ENCODE measurements around the gene PRKCA. TPM values are rescaled to one million over a fixed set of nuclear protein-coding genes. Genes with fewer than 3 reads are reported as not detected.
A peak's percentile ranks its signal among the peaks of the same experiment; 100 is the strongest.

The PRKCA gene
- total and polyA plus RNA-seq, 2 of the 13 experiments (the other 11 are each of a cell fraction or from before 2014, with no cell fraction given): 18.5 to 21.5 TPM

DNA sequence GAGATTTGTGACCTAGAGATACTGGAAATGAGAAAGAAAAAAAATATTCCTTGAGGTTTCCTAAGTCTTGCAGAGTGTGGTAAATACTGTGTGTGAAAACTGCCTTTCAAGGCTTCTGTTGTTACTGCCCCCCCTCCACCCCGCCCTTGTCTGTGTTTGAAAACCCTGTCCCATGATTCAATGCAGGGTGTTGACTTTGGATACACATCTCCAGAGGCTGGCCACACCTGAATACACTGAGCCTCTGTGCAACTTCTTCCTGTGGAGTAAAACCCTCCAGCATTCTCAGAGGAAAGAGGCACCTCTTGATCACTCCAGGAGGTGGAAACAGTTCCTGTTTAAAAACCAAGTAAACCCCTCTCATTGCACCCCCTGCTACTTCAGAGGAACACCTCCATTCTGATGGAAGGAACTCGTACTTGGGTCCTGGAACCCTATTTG lies 409.5 kb downstream of the PRKCA start (continued):
- TF ChIP-seq ZHX2 (IDR thresholded peaks at IDR 0.05; ENCODE audit: low read depth) (no peak), ZHX2 (CRISPR knock-in tag; IDR thresholded peaks at IDR 0.05; ENCODE audit: borderline replicate concordance) (no peak), TGIF2 (CRISPR knock-in tag; IDR thresholded peaks at IDR 0.05) (0 out of 2 replicates have a peak, but pooled peaks have one; percentile 18), AHR (CRISPR knock-in tag; IDR thresholded peaks at IDR 0.05) (no peak), SOX5 (CRISPR knock-in tag; IDR thresholded peaks at IDR 0.05; ENCODE audit: borderline replicate concordance) (peak; percentile 47; the same call in 1 of the 2 replicates), ZNF143 (CRISPR knock-in tag; IDR thresholded peaks at IDR 0.05) (peak; percentile 75), ZNF460 (CRISPR knock-in tag; IDR thresholded peaks at IDR 0.05; ENCODE audit: borderline replicate concordance) (no peak), SAP130 (CRISPR knock-in tag; IDR thresholded peaks at IDR 0.05; ENCODE audit: low read depth) (peak; percentile 38; the same call in 1 of the 2 replicates), FOXA1 (IDR thresholded peaks at IDR 0.05) (no peak), FOXA1 (CRISPR knock-in tag; IDR thresholded peaks at IDR 0.05) (peak; percentile 82), ZNF501 (CRISPR knock-in tag; IDR thresholded peaks at IDR 0.05) (peak; percentile 57; the same call in 1 of the 2 replicates), FOXP1 (IDR thresholded peaks at IDR 0.05) (no peak), FOXP1 (CRISPR knock-in tag; IDR thresholded peaks at IDR 0.05) (peak; percentile 57), CENPBD1 (CRISPR knock-in tag; IDR thresholded peaks at IDR 0.05; ENCODE audit: borderline replicate concordance, low read depth) (no peak), CHD2 (IDR thresholded peaks at IDR 0.05; ENCODE audit: low read depth, low read length) (no peak), ZNF335 (CRISPR knock-in tag; IDR thresholded peaks at IDR 0.05) (0 out of 2 replicates have a peak, but pooled peaks have one; percentile 5)
- TF ChIP-seq, protein P1, sequence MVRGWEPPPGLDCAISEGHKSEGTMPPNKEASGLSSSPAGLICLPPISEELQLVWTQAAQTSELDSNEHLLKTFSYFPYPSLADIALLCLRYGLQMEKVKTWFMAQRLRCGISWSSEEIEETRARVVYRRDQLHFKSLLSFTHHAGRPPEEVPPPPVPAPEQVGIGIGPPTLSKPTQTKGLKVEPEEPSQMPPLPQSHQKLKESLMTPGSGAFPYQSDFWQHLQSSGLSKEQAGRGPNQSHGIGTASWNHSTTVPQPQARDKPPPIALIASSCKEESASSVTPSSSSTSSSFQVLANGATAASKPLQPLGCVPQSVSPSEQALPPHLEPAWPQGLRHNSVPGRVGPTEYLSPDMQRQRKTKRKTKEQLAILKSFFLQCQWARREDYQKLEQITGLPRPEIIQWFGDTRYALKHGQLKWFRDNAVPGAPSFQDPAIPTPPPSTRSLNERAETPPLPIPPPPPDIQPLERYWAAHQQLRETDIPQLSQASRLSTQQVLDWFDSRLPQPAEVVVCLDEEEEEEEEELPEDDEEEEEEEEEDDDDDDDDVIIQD (CRISPR knock-in tag; IDR thresholded peaks at IDR 0.05; ENCODE audit: low read depth): peak; percentile 59; the same call in 1 of the 2 replicates
- TF ChIP-seq, protein P2, sequence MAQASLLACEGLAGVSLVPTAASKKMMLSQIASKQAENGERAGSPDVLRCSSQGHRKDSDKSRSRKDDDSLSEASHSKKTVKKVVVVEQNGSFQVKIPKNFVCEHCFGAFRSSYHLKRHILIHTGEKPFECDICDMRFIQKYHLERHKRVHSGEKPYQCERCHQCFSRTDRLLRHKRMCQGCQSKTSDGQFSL (CRISPR knock-in tag; IDR thresholded peaks at IDR 0.05): peak; percentile 53; the same call in 1 of the 2 replicates
- TF ChIP-seq, protein P3, sequence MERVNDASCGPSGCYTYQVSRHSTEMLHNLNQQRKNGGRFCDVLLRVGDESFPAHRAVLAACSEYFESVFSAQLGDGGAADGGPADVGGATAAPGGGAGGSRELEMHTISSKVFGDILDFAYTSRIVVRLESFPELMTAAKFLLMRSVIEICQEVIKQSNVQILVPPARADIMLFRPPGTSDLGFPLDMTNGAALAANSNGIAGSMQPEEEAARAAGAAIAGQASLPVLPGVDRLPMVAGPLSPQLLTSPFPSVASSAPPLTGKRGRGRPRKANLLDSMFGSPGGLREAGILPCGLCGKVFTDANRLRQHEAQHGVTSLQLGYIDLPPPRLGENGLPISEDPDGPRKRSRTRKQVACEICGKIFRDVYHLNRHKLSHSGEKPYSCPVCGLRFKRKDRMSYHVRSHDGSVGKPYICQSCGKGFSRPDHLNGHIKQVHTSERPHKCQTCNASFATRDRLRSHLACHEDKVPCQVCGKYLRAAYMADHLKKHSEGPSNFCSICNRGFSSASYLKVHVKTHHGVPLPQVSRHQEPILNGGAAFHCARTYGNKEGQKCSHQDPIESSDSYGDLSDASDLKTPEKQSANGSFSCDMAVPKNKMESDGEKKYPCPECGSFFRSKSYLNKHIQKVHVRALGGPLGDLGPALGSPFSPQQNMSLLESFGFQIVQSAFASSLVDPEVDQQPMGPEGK (CRISPR knock-in tag; IDR thresholded peaks at IDR 0.05): peak; percentile 85
- TF ChIP-seq, protein P4, sequence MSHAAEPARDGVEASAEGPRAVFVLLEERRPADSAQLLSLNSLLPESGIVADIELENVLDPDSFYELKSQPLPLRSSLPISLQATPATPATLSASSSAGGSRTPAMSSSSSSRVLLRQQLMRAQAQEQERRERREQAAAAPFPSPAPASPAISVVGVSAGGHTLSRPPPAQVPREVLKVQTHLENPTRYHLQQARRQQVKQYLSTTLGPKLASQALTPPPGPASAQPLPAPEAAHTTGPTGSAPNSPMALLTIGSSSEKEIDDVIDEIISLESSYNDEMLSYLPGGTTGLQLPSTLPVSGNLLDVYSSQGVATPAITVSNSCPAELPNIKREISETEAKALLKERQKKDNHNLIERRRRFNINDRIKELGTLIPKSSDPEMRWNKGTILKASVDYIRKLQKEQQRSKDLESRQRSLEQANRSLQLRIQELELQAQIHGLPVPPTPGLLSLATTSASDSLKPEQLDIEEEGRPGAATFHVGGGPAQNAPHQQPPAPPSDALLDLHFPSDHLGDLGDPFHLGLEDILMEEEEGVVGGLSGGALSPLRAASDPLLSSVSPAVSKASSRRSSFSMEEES (CRISPR knock-in tag; IDR thresholded peaks at IDR 0.05): 0 out of 2 replicates have a peak, but pooled peaks have one; percentile 34

Data from HepG2 (cell line).